Activated CD4-positive, alpha-beta T cell treated with anti-CD3 and anti-CD28 coated beads, Interleukin-2, amount 10 ng/mL, durations not matched to agents 24 days and 14 days (primary cell): ENCODE results near the gene MBD6. TPM values are rescaled to one million over a fixed set of nuclear protein-coding genes. Genes with fewer than 3 reads are reported as not detected.

Source experiments
- DNase-seq: peaks from one replicate; pipeline ENCODE4 v3.0.0; 2022
- H3K27ac Mint-ChIP-seq: one replicate; pipeline ENCODE4 v1.8.0; 2022; ENCODE audit warnings: mild to moderate bottlenecking, mixed read lengths
- H3K27me3 Mint-ChIP-seq: one replicate; pipeline ENCODE4 v1.8.0; 2022; ENCODE audit warnings: mixed read lengths
- H3K36me3 Mint-ChIP-seq: one replicate; pipeline ENCODE4 v1.8.0; 2022; ENCODE audit warnings: low read depth, mild to moderate bottlenecking, mixed read lengths
- H3K4me1 Mint-ChIP-seq: one replicate; pipeline ENCODE4 v1.8.0; 2021; ENCODE audit warnings: mixed read lengths
- H3K4me3 Mint-ChIP-seq: one replicate; pipeline ENCODE4 v1.8.0; 2022; ENCODE audit warnings: mild to moderate bottlenecking, moderate library complexity, mixed read lengths
- H3K9me3 Mint-ChIP-seq: one replicate; pipeline ENCODE4 v1.8.0; 2021; ENCODE audit warnings: mixed read lengths
- intact Hi-C: fragments of 100-400 bp; cut with micrococcal nuclease; formaldehyde crosslinking; loops from one replicate; pipeline ENCODE4 v1.15.1; 2023
- total RNA-seq: library from RNA; stranded (reverse); gene quantifications from 2 replicates; pipeline ENCODE4 v1.2.3, GENCODE V29; 2022

Gene MBD6, protein sequence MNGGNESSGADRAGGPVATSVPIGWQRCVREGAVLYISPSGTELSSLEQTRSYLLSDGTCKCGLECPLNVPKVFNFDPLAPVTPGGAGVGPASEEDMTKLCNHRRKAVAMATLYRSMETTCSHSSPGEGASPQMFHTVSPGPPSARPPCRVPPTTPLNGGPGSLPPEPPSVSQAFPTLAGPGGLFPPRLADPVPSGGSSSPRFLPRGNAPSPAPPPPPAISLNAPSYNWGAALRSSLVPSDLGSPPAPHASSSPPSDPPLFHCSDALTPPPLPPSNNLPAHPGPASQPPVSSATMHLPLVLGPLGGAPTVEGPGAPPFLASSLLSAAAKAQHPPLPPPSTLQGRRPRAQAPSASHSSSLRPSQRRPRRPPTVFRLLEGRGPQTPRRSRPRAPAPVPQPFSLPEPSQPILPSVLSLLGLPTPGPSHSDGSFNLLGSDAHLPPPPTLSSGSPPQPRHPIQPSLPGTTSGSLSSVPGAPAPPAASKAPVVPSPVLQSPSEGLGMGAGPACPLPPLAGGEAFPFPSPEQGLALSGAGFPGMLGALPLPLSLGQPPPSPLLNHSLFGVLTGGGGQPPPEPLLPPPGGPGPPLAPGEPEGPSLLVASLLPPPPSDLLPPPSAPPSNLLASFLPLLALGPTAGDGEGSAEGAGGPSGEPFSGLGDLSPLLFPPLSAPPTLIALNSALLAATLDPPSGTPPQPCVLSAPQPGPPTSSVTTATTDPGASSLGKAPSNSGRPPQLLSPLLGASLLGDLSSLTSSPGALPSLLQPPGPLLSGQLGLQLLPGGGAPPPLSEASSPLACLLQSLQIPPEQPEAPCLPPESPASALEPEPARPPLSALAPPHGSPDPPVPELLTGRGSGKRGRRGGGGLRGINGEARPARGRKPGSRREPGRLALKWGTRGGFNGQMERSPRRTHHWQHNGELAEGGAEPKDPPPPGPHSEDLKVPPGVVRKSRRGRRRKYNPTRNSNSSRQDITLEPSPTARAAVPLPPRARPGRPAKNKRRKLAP
- 67.5 and 67.8 TPM in 2 replicates for total RNA-seq

DNA sequence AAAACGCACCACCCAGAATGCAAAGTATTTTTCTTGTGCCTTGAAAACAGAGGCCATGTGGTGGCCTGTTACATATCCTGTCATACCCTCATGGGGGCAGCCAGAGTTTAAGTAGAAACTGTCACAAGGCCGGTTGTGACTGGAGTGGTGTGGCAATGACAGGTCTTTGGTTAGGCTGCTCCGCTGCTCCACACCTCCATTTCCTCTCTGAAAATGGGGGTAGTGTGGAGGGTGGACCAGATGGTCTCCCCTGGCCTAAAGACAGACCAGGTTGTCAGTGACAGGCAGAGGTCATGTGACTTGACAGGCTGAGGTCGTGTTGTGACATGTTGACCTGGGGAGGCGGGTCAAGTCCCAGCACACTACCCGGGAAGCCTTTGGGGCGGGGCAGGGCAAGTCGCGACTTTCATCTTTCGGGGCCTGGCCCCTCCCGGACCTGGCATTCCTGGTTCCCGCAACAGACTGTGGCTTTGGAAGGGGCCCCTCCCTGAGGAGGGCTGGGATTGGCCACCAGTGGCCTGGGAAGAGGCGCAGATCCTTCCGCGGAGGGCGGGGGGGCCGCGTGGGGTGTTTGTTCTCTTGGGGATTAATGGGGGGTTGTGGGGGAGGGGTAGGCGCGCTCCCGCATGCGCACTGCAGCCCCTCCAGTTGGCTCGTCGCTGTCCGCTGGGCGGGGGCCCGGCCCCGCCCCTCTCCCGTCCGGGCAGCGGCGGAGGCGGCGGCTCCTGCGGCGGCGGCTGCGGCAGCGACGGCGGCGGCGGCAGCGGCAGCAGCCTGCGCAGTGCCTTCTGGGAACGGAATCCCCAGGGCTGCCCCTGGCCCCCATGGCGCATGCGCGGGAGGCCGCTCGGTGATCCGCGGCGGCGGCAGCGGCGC, at the start of gene MBD6:
TSS of gene MBD6 (plus strand) at position 814 of the 876 bp plus-strand sequence. CDS start 1,480 bp downstream, outside the sequence.
- Mint-ChIP-seq H3K4me1 (peaks cover 56% of the 10 kb centered on the region), H3K27me3 (no peaks in the 10 kb centered on the region), H3K36me3 (peaks cover 49% of the 10 kb centered on the region), H3K4me3 (peak within 1 kb of the TSS; percentile 97), H3K9me3 (no peaks in the 10 kb centered on the region), H3K27ac (peak within 1 kb of the TSS; percentile 100)
- intact Hi-C loops: loop anchor here (1.0 to 5.0 kb wide), 5 partner anchors 60 to 835 kb away; partner anchors contain the start of genes CTDSP2, OS9, PIP4K2C and PTGES3
- DNase-seq: peak; percentile 98

DNA sequence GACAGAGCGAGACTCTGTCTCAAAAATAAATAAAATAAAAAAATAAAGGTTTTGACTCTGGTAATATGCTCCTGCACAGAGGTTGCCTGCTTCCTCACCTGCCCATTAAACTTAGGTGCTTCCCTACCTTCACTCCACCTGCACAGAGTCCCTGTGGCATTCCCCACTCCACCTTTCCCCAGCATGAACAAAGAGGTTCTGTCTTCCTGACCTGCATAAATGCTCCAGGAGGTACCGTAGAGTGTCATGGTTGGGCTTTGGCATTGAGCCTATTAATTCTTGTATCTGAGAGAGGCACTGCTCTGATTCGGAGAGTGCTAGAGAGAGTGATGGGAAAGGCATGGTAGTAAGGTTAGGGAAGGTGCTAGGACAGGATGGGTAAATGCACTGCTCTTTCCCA, 49.2 kb upstream of the MBD6 start:
- peak overlapping the region; percentile 2 for H3K27ac Mint-ChIP-seq
- intact Hi-C loops: loop anchor here (10.0 kb wide), 1 partner anchor 221 kb away; the partner anchor contains the start of gene OS9
- H3K4me1 Mint-ChIP-seq: peaks cover 42% of the 10 kb centered on the region

GRCh38 chr12:57473886-57474285, 48.7 kb upstream of the MBD6 start:
- intact Hi-C loops: loop anchor here (10.0 kb wide), 1 partner anchor 221 kb away; the partner anchor contains the start of gene OS9
- Mint-ChIP-seq H3K4me1 (peaks cover 47% of the 10 kb centered on the region), H3K4me3 (peak overlapping the region; percentile 72), H3K27me3 (no peaks in the 10 kb centered on the region), H3K9me3 (no peaks in the 10 kb centered on the region), H3K36me3 (peaks cover 67% of the 10 kb centered on the region), H3K27ac (peak overlapping the region; percentile 68)
- DNase-seq: no peak

More for the DNA sequence above, 49.2 kb upstream of the MBD6 start:
- H3K36me3 Mint-ChIP-seq: peaks cover 65% of the 10 kb centered on the region
- no peaks in the 10 kb centered on the region for H3K9me3 Mint-ChIP-seq
- H3K27me3 Mint-ChIP-seq: no peaks in the 10 kb centered on the region
- DNase-seq: no peak
- no peak overlapping the region for H3K4me3 Mint-ChIP-seq

GRCh38 chr12:57474430-57474829, 48.2 kb upstream of the MBD6 start:
- Mint-ChIP-seq H3K27ac (peak overlapping the region; percentile 68), H3K9me3 (no peaks in the 10 kb centered on the region), H3K4me1 (peaks cover 51% of the 10 kb centered on the region), H3K4me3 (peak overlapping the region; percentile 72), H3K36me3 (peaks cover 65% of the 10 kb centered on the region), H3K27me3 (no peaks in the 10 kb centered on the region)
- no peak for DNase-seq
- intact Hi-C loops: loop anchor here (10.0 kb wide), 1 partner anchor 220 kb away; the partner anchor contains the start of gene OS9

DNA sequence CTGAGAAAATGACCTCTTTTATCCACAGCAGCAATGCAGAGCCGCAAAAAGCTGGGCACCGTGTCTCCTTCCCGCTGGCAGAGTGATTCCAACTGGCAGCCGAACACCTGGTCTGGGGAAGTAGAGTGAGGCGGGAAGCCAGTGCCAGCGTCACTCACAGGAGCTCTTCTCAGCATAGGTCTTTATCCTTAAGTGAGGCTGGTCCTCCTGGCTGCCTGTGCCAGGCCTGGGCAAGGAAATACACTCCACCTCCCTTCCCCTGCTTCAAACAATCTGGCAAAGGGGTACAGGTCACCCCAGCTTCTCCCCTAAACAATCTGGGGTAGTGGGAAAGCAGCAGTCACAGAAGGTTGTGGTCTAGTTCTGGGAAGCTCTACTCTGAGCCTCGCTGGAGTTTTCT, 47.8 kb upstream of the MBD6 start:
- DNase-seq: no peak
- intact Hi-C loops: loop anchor here (5.0 to 10.0 kb wide), 3 partner anchors 220 to 468 kb away; partner anchors contain the start of genes OS9 and ZBTB39
- H3K27ac Mint-ChIP-seq: peak overlapping the region; percentile 68
- peaks cover 64% of the 10 kb centered on the region for H3K36me3 Mint-ChIP-seq
- H3K27me3 Mint-ChIP-seq: no peaks in the 10 kb centered on the region
- H3K4me1 Mint-ChIP-seq: peaks cover 55% of the 10 kb centered on the region
- H3K4me3 Mint-ChIP-seq: peak overlapping the region; percentile 72
- no peaks in the 10 kb centered on the region for H3K9me3 Mint-ChIP-seq

GRCh38 chr12:57475271-57476161, 47.1 kb upstream of the MBD6 start:
- Mint-ChIP-seq H3K27ac (peak overlapping the region; percentile 97), H3K4me1 (peaks cover 62% of the 10 kb centered on the region), H3K36me3 (peaks cover 64% of the 10 kb centered on the region), H3K27me3 (no peaks in the 10 kb centered on the region), H3K4me3 (peak overlapping the region; percentile 96), H3K9me3 (no peaks in the 10 kb centered on the region)
- DNase-seq: no peak
- intact Hi-C loops: loop anchor here (1.0 to 10.0 kb wide), 4 partner anchors 16 to 468 kb away; partner anchors contain the start of genes GLI1, OS9 and ZBTB39

- Mint-ChIP-seq H3K4me1 (peaks cover 68% of the 10 kb centered on the region), H3K36me3 (peaks cover 60% of the 10 kb centered on the region), H3K27ac (peak overlapping the region; percentile 97), H3K9me3 (no peaks in the 10 kb centered on the region), H3K4me3 (peak overlapping the region; percentile 96), H3K27me3 (no peaks in the 10 kb centered on the region)
- intact Hi-C loops: loop anchor here (1.0 to 10.0 kb wide), 4 partner anchors 17 to 469 kb away; partner anchors contain the start of genes GLI1, OS9 and ZBTB39
- DNase-seq: peak; percentile 93
Observed at GRCh38 chr12:57476162-57476992, 46.2 kb upstream of the MBD6 start.

GRCh38 chr12:57476993-57477709, 45.5 kb upstream of the MBD6 start:
- intact Hi-C loops: loop anchor here (1.0 to 10.0 kb wide), 4 partner anchors 18 to 470 kb away; partner anchors contain the start of genes GLI1, OS9 and ZBTB39
- peak overlapping the region; percentile 97 for H3K27ac Mint-ChIP-seq
- DNase-seq: peak; percentile 76
- peaks cover 55% of the 10 kb centered on the region for H3K36me3 Mint-ChIP-seq
- H3K27me3 Mint-ChIP-seq: no peaks in the 10 kb centered on the region
- H3K9me3 Mint-ChIP-seq: no peaks in the 10 kb centered on the region
- H3K4me3 Mint-ChIP-seq: peak overlapping the region; percentile 96
- peaks cover 71% of the 10 kb centered on the region for H3K4me1 Mint-ChIP-seq

- intact Hi-C loops: loop anchor here (1.0 to 10.0 kb wide), 5 partner anchors 16 to 471 kb away; partner anchors contain the start of genes OS9, PIP4K2C and ZBTB39
- DNase-seq: peak; percentile 87
- H3K36me3 Mint-ChIP-seq: peaks cover 49% of the 10 kb centered on the region
- H3K4me1 Mint-ChIP-seq: peaks cover 66% of the 10 kb centered on the region
- peak overlapping the region; percentile 97 for H3K27ac Mint-ChIP-seq
- peak overlapping the region; percentile 96 for H3K4me3 Mint-ChIP-seq
- H3K9me3 Mint-ChIP-seq: no peaks in the 10 kb centered on the region
- no peaks in the 10 kb centered on the region for H3K27me3 Mint-ChIP-seq
Observed at GRCh38 chr12:57477710-57478681, 44.6 kb upstream of the MBD6 start.

GRCh38 chr12:57479043-57479375, 43.6 kb upstream of the MBD6 start:
- no peak for DNase-seq
- intact Hi-C loops: loop anchor here (1.0 to 10.0 kb wide), 6 partner anchors 8 to 472 kb away; partner anchors contain the start of genes DDIT3, OS9, PIP4K2C and ZBTB39
- H3K4me3 Mint-ChIP-seq: peak overlapping the region; percentile 96
- H3K4me1 Mint-ChIP-seq: peaks cover 63% of the 10 kb centered on the region
- peaks cover 42% of the 10 kb centered on the region for H3K36me3 Mint-ChIP-seq
- H3K27me3 Mint-ChIP-seq: no peaks in the 10 kb centered on the region
- no peaks in the 10 kb centered on the region for H3K9me3 Mint-ChIP-seq
- H3K27ac Mint-ChIP-seq: peak overlapping the region; percentile 97
